Suprapubic skin (tissue), 4 donors: ENCODE data around the gene SLC7A6. TPM values are rescaled to one million over a fixed set of nuclear protein-coding genes. Genes with fewer than 3 reads are reported as not detected.

Experiments
- DNase-seq, 2 donors: peaks; one replicate each; pipeline ENCODE4 v3.0.0-alpha.2; 2019; ENCODE audit warnings: low spot score in 2 of 2
- H3K27ac ChIP-seq: fragments of 200-600 bp; sonication (generic); one replicate; pipeline ENCODE4 v1.5.1; 2019
- H3K27me3 ChIP-seq: fragments of 200-600 bp; sonication (generic); one replicate; pipeline ENCODE4 v1.5.1; 2019
- H3K36me3 ChIP-seq: fragments of 200-600 bp; sonication (generic); one replicate; pipeline ENCODE4 v1.5.1; 2019
- H3K4me1 ChIP-seq: fragments of 200-600 bp; sonication (generic); one replicate; pipeline ENCODE4 v1.5.1; 2019
- H3K4me3 ChIP-seq: fragments of 200-600 bp; sonication (generic); one replicate; pipeline ENCODE4 v1.5.1; 2019; ENCODE audit warnings: mild to moderate bottlenecking
- H3K9me3 ChIP-seq: fragments of 200-600 bp; sonication (generic); one replicate; pipeline ENCODE4 v1.5.1; 2019
- CTCF ChIP-seq, 2 donors: fragments of 200-600 bp in 1 of 2; fragments of 450-650 bp in 1 of 2; sonication (generic) in 1 of 2; IDR thresholded peaks; one replicate each; pipeline ENCODE4 v1.5.1; 2016 to 2019; ENCODE audit warnings: antibody characterized with exemption in 2 of 2, mild to moderate bottlenecking in 1 of 2, moderate library complexity in 1 of 2
- EP300 ChIP-seq: sonication (generic); formaldehyde crosslinking; IDR thresholded peaks from one replicate; pipeline ENCODE4 v1.6.1; 2017; ENCODE audit warnings: antibody characterized with exemption
- POLR2A ChIP-seq, 2 donors: fragments of 450-650 bp; IDR thresholded peaks; one replicate each; pipeline ENCODE4 v1.6.1; 2017; ENCODE audit warnings: antibody characterized with exemption in 2 of 2, mild to moderate bottlenecking in 2 of 2, moderate library complexity in 2 of 2
- POLR2AphosphoS5 ChIP-seq, 3 donors: sonication (generic); formaldehyde crosslinking; IDR thresholded peaks; one replicate each; pipeline ENCODE4 v1.6.1; 2017; ENCODE audit warnings: antibody characterized with exemption in 3 of 3
- WGBS: methylation state at CpG from one replicate; pipeline ENCODE4 v1.1.5; 2018; 5-methylcytosine and 5-hydroxymethylcytosine counted together
- total RNA-seq, 4 donors: library from RNA; depleted of rRNA; stranded (reverse); fragments of >200 nt; gene quantifications; one replicate each; pipeline ENCODE4 v1.1.0, GENCODE V29; 2016

Gene SLC7A6
- total RNA-seq, 4 donors from 2014 or later = 31.5 to 167 (median 49.0) TPM

GRCh38 chr16:68228652-68229051 lies 35.7 kb upstream of the SLC7A6 start:
- Histone ChIP-seq H3K4me1 (peaks cover 30% of the 10 kb centered on the region), H3K36me3 (peaks cover 45% of the 10 kb centered on the region), H3K27me3 (no peaks in the 10 kb centered on the region), H3K9me3 (no peaks in the 10 kb centered on the region), H3K4me3 (no peak overlapping the region), H3K27ac (no peak overlapping the region)
- no peak for TF ChIP-seq CTCF (IDR thresholded peaks at IDR 0.05)
- TF ChIP-seq POLR2A (IDR thresholded peaks at IDR 0.05) = no peak
- TF ChIP-seq EP300 = no peak
- no peak for TF ChIP-seq POLR2AphosphoS5 (IDR thresholded peaks at IDR 0.05)
- WGBS = 82% methylated on average over 3 of the region's 3 CpGs
- no peak for DNase-seq

- DNase-seq = peak in 1 of 2 donors; percentile 64
- peaks cover 45% of the 10 kb centered on the region for H3K36me3 ChIP-seq
- no peak overlapping the region for H3K4me3 ChIP-seq
- 10% methylated on average over 1 of the region's 4 CpGs for WGBS
- no peak overlapping the region for H3K27ac ChIP-seq
- peaks cover 39% of the 10 kb centered on the region for H3K4me1 ChIP-seq
- H3K27me3 ChIP-seq = no peaks in the 10 kb centered on the region
- H3K9me3 ChIP-seq = no peaks in the 10 kb centered on the region
- TF ChIP-seq POLR2AphosphoS5 (IDR thresholded peaks at IDR 0.05) (no peak), POLR2A (IDR thresholded peaks at IDR 0.05) (no peak), EP300 (no peak), CTCF (IDR thresholded peaks at IDR 0.05) (peak; percentile 79 to 83)
These were observed 34.7 kb upstream of the SLC7A6 start for GRCh38 chr16:68229431-68230175.

- Histone ChIP-seq H3K27ac (no peak overlapping the region), H3K9me3 (no peaks in the 10 kb centered on the region), H3K27me3 (no peaks in the 10 kb centered on the region), H3K4me3 (no peak overlapping the region), H3K36me3 (peaks cover 45% of the 10 kb centered on the region), H3K4me1 (peaks cover 45% of the 10 kb centered on the region)
- 88% methylated on average over 7 of the region's 9 CpGs for WGBS
- DNase-seq = peak in 1 of 2 donors; percentile 69
- TF ChIP-seq EP300 = no peak
- TF ChIP-seq CTCF (IDR thresholded peaks at IDR 0.05) = no peak
- TF ChIP-seq POLR2AphosphoS5 (IDR thresholded peaks at IDR 0.05) = no peak
- TF ChIP-seq POLR2A (IDR thresholded peaks at IDR 0.05) = no peak
These were observed 34.2 kb upstream of the SLC7A6 start for GRCh38 chr16:68230176-68230571.

- no peak overlapping the region for H3K27ac ChIP-seq
- no peaks in the 10 kb centered on the region for H3K9me3 ChIP-seq
- H3K4me1 ChIP-seq = peaks cover 50% of the 10 kb centered on the region
- H3K4me3 ChIP-seq = no peak overlapping the region
- H3K36me3 ChIP-seq = peaks cover 44% of the 10 kb centered on the region
- peak in 1 of 2 donors; percentile 56 for DNase-seq
- TF ChIP-seq CTCF (IDR thresholded peaks at IDR 0.05) = no peak
- TF ChIP-seq POLR2A (IDR thresholded peaks at IDR 0.05) = no peak
- TF ChIP-seq POLR2AphosphoS5 (IDR thresholded peaks at IDR 0.05) = no peak
- no peak for TF ChIP-seq EP300
- no peaks in the 10 kb centered on the region for H3K27me3 ChIP-seq
- WGBS = 88% methylated on average over 6 of the region's 12 CpGs
These were observed 33.4 kb upstream of the SLC7A6 start for GRCh38 chr16:68230956-68231355.

- peaks cover 38% of the 10 kb centered on the region for H3K36me3 ChIP-seq
These were observed 32.8 kb upstream of the SLC7A6 start for GRCh38 chr16:68231384-68232136.

More at GRCh38 chr16:68231384-68232136, 32.8 kb upstream of the SLC7A6 start:
- no peak for DNase-seq
- no peak for TF ChIP-seq EP300
- no peak for TF ChIP-seq POLR2A (IDR thresholded peaks at IDR 0.05)
- TF ChIP-seq CTCF (IDR thresholded peaks at IDR 0.05) = no peak
- no peak for TF ChIP-seq POLR2AphosphoS5 (IDR thresholded peaks at IDR 0.05)
- Histone ChIP-seq H3K4me3 (no peak overlapping the region), H3K27ac (no peak overlapping the region), H3K4me1 (peaks cover 56% of the 10 kb centered on the region), H3K27me3 (no peaks in the 10 kb centered on the region), H3K9me3 (no peaks in the 10 kb centered on the region)
- 82% methylated on average over 16 of the region's 26 CpGs for WGBS
